ENCODE results near the gene PIP4K2A.

GRCh38 chr10:22723343-22723779 lies 9.0 kb upstream of the PIP4K2A start:
- TF ChIP-seq, protein P1, sequence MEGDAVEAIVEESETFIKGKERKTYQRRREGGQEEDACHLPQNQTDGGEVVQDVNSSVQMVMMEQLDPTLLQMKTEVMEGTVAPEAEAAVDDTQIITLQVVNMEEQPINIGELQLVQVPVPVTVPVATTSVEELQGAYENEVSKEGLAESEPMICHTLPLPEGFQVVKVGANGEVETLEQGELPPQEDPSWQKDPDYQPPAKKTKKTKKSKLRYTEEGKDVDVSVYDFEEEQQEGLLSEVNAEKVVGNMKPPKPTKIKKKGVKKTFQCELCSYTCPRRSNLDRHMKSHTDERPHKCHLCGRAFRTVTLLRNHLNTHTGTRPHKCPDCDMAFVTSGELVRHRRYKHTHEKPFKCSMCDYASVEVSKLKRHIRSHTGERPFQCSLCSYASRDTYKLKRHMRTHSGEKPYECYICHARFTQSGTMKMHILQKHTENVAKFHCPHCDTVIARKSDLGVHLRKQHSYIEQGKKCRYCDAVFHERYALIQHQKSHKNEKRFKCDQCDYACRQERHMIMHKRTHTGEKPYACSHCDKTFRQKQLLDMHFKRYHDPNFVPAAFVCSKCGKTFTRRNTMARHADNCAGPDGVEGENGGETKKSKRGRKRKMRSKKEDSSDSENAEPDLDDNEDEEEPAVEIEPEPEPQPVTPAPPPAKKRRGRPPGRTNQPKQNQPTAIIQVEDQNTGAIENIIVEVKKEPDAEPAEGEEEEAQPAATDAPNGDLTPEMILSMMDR (IDR thresholded peaks at IDR 0.05; ENCODE audit: poor library complexity) = no peak
- TF ChIP-seq EZH2 (IDR thresholded peaks at IDR 0.05; ENCODE audit: borderline replicate concordance) (no peak), EZH2phosphoT487 (IDR thresholded peaks at IDR 0.05; ENCODE audit: low read depth, severe bottlenecking, unreplicated experiment) (no peak)
